Liver (tissue), 3 donors: ENCODE measurements around the gene CMIP.

Experiments used
- ATF3 ChIP-seq: IDR thresholded peaks from 2 replicates; pipeline ENCODE4 v1.6.1; 2016; ENCODE audit warnings: antibody characterized with exemption
- CTCF ChIP-seq: fragments of 150-350 bp; IDR thresholded peaks from 2 replicates; pipeline ENCODE4 v1.5.1; 2017; ENCODE audit warnings: improper control_type of control experiment, low read depth, low read length; ENCODE audit not compliant: missing input control
- EGR1 ChIP-seq, 2 donors: IDR thresholded peaks; 2 replicates each; pipeline ENCODE4 v1.6.1; 2016 to 2018; ENCODE audit warnings: antibody characterized with exemption in 2 of 2, low read depth in 2 of 2
- FOXA1 ChIP-seq: IDR thresholded peaks from 2 replicates; pipeline ENCODE4 v1.6.1; 2016; ENCODE audit warnings: antibody characterized with exemption
- GABPA ChIP-seq, 2 donors: IDR thresholded peaks in 1 of 2; conservative IDR thresholded peaks in 1 of 2; 2 replicates each; pipeline ENCODE4 v1.6.1; 2016; ENCODE audit warnings: antibody characterized with exemption in 2 of 2, mild to moderate bottlenecking in 1 of 2, moderate library complexity in 1 of 2
- JUND ChIP-seq, 2 donors: IDR thresholded peaks; 2 replicates each; pipeline ENCODE4 v1.6.1; 2016; ENCODE audit warnings: antibody characterized with exemption in 2 of 2
- MAX ChIP-seq: IDR thresholded peaks from 2 replicates; pipeline ENCODE4 v1.6.1; 2016; ENCODE audit warnings: antibody characterized with exemption
- RAD21 ChIP-seq, 2 donors: IDR thresholded peaks; 2 replicates each; pipeline ENCODE4 v1.6.1; 2016; ENCODE audit warnings: antibody characterized with exemption in 2 of 2, mild to moderate bottlenecking in 2 of 2
- REST ChIP-seq: IDR thresholded peaks from 2 replicates; pipeline ENCODE4 v1.6.1; 2016; ENCODE audit warnings: antibody characterized with exemption, mild to moderate bottlenecking
- SP1 ChIP-seq: IDR thresholded peaks from 2 replicates; pipeline ENCODE4 v1.6.1; 2018; ENCODE audit warnings: antibody characterized with exemption, mild to moderate bottlenecking
- TAF1 ChIP-seq: conservative IDR thresholded peaks from 2 replicates; pipeline ENCODE4 v1.6.1; 2016; ENCODE audit warnings: antibody characterized with exemption, mild to moderate bottlenecking
- YY1 ChIP-seq: IDR thresholded peaks from 2 replicates; pipeline ENCODE4 v1.6.1; 2016; ENCODE audit warnings: antibody characterized with exemption, mild to moderate bottlenecking
- ZBTB33 ChIP-seq: IDR thresholded peaks from 2 replicates; pipeline ENCODE4 v1.6.1; 2016; ENCODE audit warnings: antibody characterized with exemption
- donor health status: healthy.
- donor health status: healthy.

GRCh38 chr16:81688182-81688581 lies 243.6 kb downstream of the CMIP start:
- TF ChIP-seq CTCF: no peak
- no peak for TF ChIP-seq TAF1
- TF ChIP-seq SP1: no peak
- TF ChIP-seq YY1: no peak
- TF ChIP-seq EGR1 (IDR thresholded peaks at IDR 0.05; ENCODE audit: low read depth in 2 of 2): no peak
- TF ChIP-seq ZBTB33: no peak
- no peak for TF ChIP-seq MAX
- TF ChIP-seq GABPA (IDR thresholded peaks at IDR 0.05 in 1 of 2, conservative IDR thresholded peaks at IDR 0.05 in 1 of 2): no peak
- TF ChIP-seq RAD21 (IDR thresholded peaks at IDR 0.05): no peak
- no peak for TF ChIP-seq REST
- TF ChIP-seq FOXA1: no peak
- no peak for TF ChIP-seq ATF3
- no peak for TF ChIP-seq JUND (IDR thresholded peaks at IDR 0.05)
